GM04503 (cell line): ENCODE measurements around the gene GLYR1.

ENCODE experiments used
- DNase-seq: peaks from one replicate; pipeline ENCODE4 v3.0.0-alpha.2; 2012; ENCODE audit warnings: low read depth

GLYR1 gene

GRCh38 chr16:4879049-4879448 is 32.0 kb upstream of the GLYR1 start:
- DNase-seq, result no peak

- DNase-seq, result no peak
These were observed 30.2 kb upstream of the GLYR1 start for GRCh38 chr16:4877380-4877685.

GRCh38 chr16:4876646-4877379 is 29.7 kb upstream of the GLYR1 start:
- DNase-seq, result no peak

GRCh38 chr16:4874666-4875065 is 27.6 kb upstream of the GLYR1 start:
- DNase-seq, result no peak

- no peak for DNase-seq
These were observed 26.0 kb upstream of the GLYR1 start for GRCh38 chr16:4873091-4873490.

- no peak for DNase-seq
These were observed 24.0 kb upstream of the GLYR1 start for GRCh38 chr16:4871071-4871470.

- DNase-seq, result no peak
These were observed 23.1 kb upstream of the GLYR1 start for GRCh38 chr16:4870138-4870671.

GRCh38 chr16:4869147-4869805 is 22.2 kb upstream of the GLYR1 start:
- DNase-seq, result no peak

GRCh38 chr16:4868535-4868934 is 21.4 kb upstream of the GLYR1 start:
- no peak for DNase-seq

- no peak for DNase-seq
These were observed 20.9 kb upstream of the GLYR1 start for GRCh38 chr16:4868026-4868425.

- no peak for DNase-seq
These were observed 19.5 kb upstream of the GLYR1 start for GRCh38 chr16:4866586-4866985.

- no peak for DNase-seq
These were observed 18.3 kb upstream of the GLYR1 start for GRCh38 chr16:4865231-4865860.

- no peak for DNase-seq
These were observed 17.6 kb upstream of the GLYR1 start for GRCh38 chr16:4864728-4865127.

GRCh38 chr16:4862639-4863038 is 15.6 kb upstream of the GLYR1 start:
- DNase-seq, result no peak

GRCh38 chr16:4860727-4861342 is 13.7 kb upstream of the GLYR1 start:
- DNase-seq, result no peak

- DNase-seq, result no peak
These were observed 12.8 kb upstream of the GLYR1 start for GRCh38 chr16:4859900-4860255.

GRCh38 chr16:4859190-4859899 is 12.3 kb upstream of the GLYR1 start:
- DNase-seq, result no peak

GRCh38 chr16:4855804-4856203 is 8.7 kb upstream of the GLYR1 start:
- DNase-seq, result no peak

- no peak for DNase-seq
These were observed 8.3 kb upstream of the GLYR1 start for GRCh38 chr16:4855371-4855770.

- DNase-seq, result no peak
These were observed 5.3 kb upstream of the GLYR1 start for GRCh38 chr16:4852221-4852872.

GRCh38 chr16:4850211-4850610 is 3.1 kb upstream of the GLYR1 start:
- DNase-seq, result no peak
